ENCODE measurements around the gene GPATCH8. TPM values are rescaled to one million over a fixed set of nuclear protein-coding genes. Genes with fewer than 3 reads are reported as not detected.
A peak's percentile ranks its signal among the peaks of the same experiment; 100 is the strongest.

GPATCH8 gene
- 100 to 1,000 TPM in 1 of 4 donors, 10 to 100 TPM in 3; 52.7 to 106 (median 57.7) TPM for total RNA-seq

GRCh38 chr17:44503147-44504029 is at the start of gene GPATCH8:
TSS of gene GPATCH8 (minus strand) at chr17:44503406. CDS start at chr17:44503370, 36 bp downstream.
- TF ChIP-seq POLR2A (IDR thresholded peaks at IDR 0.05) (peak in 1 of 2 donors; percentile 82), CTCF (IDR thresholded peaks at IDR 0.05) (peak in 1 of 6 experiments; percentile 4)
- 2 to 6% methylated on average over 27 to 53 of the region's 71 CpGs for WGBS, 2 donors
- intact Hi-C loops (cut with DNase I) = no loop called here

GRCh38 chr17:44552361-44552760 is 49.2 kb upstream of the GPATCH8 start:
- 83% methylated on average over 9 of the region's 9 CpGs for WGBS, 2 donors

More at GRCh38 chr17:44503147-44504029, at the start of gene GPATCH8:
- Histone ChIP-seq H3K27ac (peak within 1 kb of the TSS; percentile 71 to 90 (median 87)), H3K4me1 (peaks cover 27 to 39% of the 10 kb centered on the region in 2 donors), H3K4me3 (replicated peaks in 1 of 3) (peak within 1 kb of the TSS; percentile 73 to 99 (median 76)), H3K36me3 (no peaks in the 10 kb centered on the region), H3K9me3 (no peaks in the 10 kb centered on the region), H3K27me3 (no peaks in the 10 kb centered on the region)
- DNase-seq = peak; percentile 93 to 95

GRCh38 chr17:44549686-44550085 is 46.5 kb upstream of the GPATCH8 start:
- intact Hi-C loops (cut with DNase I) = no loop called here
- no peaks in the 10 kb centered on the region for H3K9me3 ChIP-seq
- TF ChIP-seq CTCF (IDR thresholded peaks at IDR 0.05) (no peak), POLR2A (IDR thresholded peaks at IDR 0.05) (no peak)
- no peaks in the 10 kb centered on the region for H3K4me1 ChIP-seq
- 67 to 73% methylated on average over 6 of the region's 6 CpGs for WGBS, 2 donors
- H3K4me3 ChIP-seq (replicated peaks in 1 of 3) = no peak overlapping the region
- no peak for DNase-seq
- no peaks in the 10 kb centered on the region for H3K36me3 ChIP-seq
- no peaks in the 10 kb centered on the region for H3K27me3 ChIP-seq
- H3K27ac ChIP-seq = no peak overlapping the region

More at GRCh38 chr17:44552361-44552760, 49.2 kb upstream of the GPATCH8 start:
- Histone ChIP-seq H3K36me3 (no peaks in the 10 kb centered on the region), H3K4me3 (replicated peaks in 1 of 3) (no peak overlapping the region), H3K27me3 (no peaks in the 10 kb centered on the region), H3K27ac (no peak overlapping the region), H3K9me3 (no peaks in the 10 kb centered on the region), H3K4me1 (peaks cover 3 to 4% of the 10 kb centered on the region in 2 donors)
- intact Hi-C loops (cut with DNase I) = no loop called here
- no peak for TF ChIP-seq CTCF (IDR thresholded peaks at IDR 0.05)
- TF ChIP-seq POLR2A (IDR thresholded peaks at IDR 0.05) = no peak
- DNase-seq = no peak

- no peak overlapping the region for H3K27ac ChIP-seq
- intact Hi-C loops (cut with DNase I) = no loop called here
- no peaks in the 10 kb centered on the region for H3K9me3 ChIP-seq
- H3K4me1 ChIP-seq = no peaks in the 10 kb centered on the region
- 85% methylated on average over 3 of the region's 3 CpGs for WGBS, 2 donors
- no peaks in the 10 kb centered on the region for H3K36me3 ChIP-seq
- DNase-seq = no peak
- H3K27me3 ChIP-seq = no peaks in the 10 kb centered on the region
- no peak for TF ChIP-seq POLR2A (IDR thresholded peaks at IDR 0.05)
- TF ChIP-seq CTCF (IDR thresholded peaks at IDR 0.05) = no peak
- no peak overlapping the region for H3K4me3 ChIP-seq (replicated peaks in 1 of 3)
Observed at GRCh38 chr17:44548376-44549230, 45.4 kb upstream of the GPATCH8 start.
